Stomach (tissue), 19 donors: ENCODE results near the gene SCARB1. TPM values are rescaled to one million over a fixed set of nuclear protein-coding genes. Genes with fewer than 3 reads are reported as not detected.
"Not testable (repeated sequence)": the region's sequence is repeated elsewhere in the genome, so short reads cannot be mapped to it uniquely, and the experiment has no call there.

Experiments used
- DNase-seq, 2 donors: peaks; one replicate each; pipeline versions ENCODE4 v3.0.0 to v3.0.0-alpha.2; 2013 to 2019
- H3K27ac ChIP-seq, 5 donors: fragments of 200-600 bp in 4 of 5; sonication (generic) in 4 of 5; one replicate each; pipeline ENCODE4 v1.5.1; 2013 to 2019; ENCODE audit warnings: mild to moderate bottlenecking in 1 of 5, moderate library complexity in 1 of 5
- H3K27me3 ChIP-seq, 3 donors: fragments of 200-600 bp; sonication (generic); one replicate each; pipeline ENCODE4 v1.5.1; 2017 to 2019; ENCODE audit warnings: mixed run types in 1 of 3
- H3K36me3 ChIP-seq, 4 donors: fragments of 200-600 bp; sonication (generic); 1 replicate in 3 of 4; 2 replicates in 1 of 4; pipeline ENCODE4 v1.5.1; 2016 to 2019
- H3K4me1 ChIP-seq, 4 donors: fragments of 200-600 bp; sonication (generic); one replicate each; pipeline ENCODE4 v1.5.1; 2016 to 2019
- H3K4me3 ChIP-seq, 4 donors: fragments of 200-600 bp; sonication (generic) in 3 of 4; one replicate each; pipeline ENCODE4 v1.5.1; 2016 to 2019; ENCODE audit warnings: mild to moderate bottlenecking in 1 of 4
- H3K9me3 ChIP-seq, 4 donors: fragments of 200-600 bp; sonication (generic); one replicate each; pipeline ENCODE4 v1.5.1; 2016 to 2019
- EP300 ChIP-seq: sonication (generic); formaldehyde crosslinking; IDR thresholded peaks from one replicate; pipeline ENCODE4 v1.6.1; 2017; ENCODE audit warnings: antibody characterized with exemption
- POLR2A ChIP-seq, 4 donors: fragments of 450-650 bp; IDR thresholded peaks; one replicate each; pipeline ENCODE4 v1.6.1; 2016; ENCODE audit warnings: antibody characterized with exemption in 4 of 4, control low read depth in 2 of 4, mild to moderate bottlenecking in 1 of 4, moderate library complexity in 1 of 4
- POLR2AphosphoS5 ChIP-seq, 3 donors: sonication (generic); formaldehyde crosslinking; IDR thresholded peaks; one replicate each; pipeline ENCODE4 v1.6.1; 2016; ENCODE audit warnings: antibody characterized with exemption in 3 of 3
- WGBS, 5 donors: extraction: QIAGEN DNeasy Blood & Tissue Kit in 3 of 5; methylation state at CpG; one replicate each; pipeline versions ENCODE4 v1.1.5 to v1.1.7; 2013 to 2018; 5-methylcytosine and 5-hydroxymethylcytosine counted together
- intact Hi-C: fragments of 100-400 bp; cut with DNase I; formaldehyde crosslinking; loops from one replicate; pipeline ENCODE4 v1.15.1; 2023; ENCODE audit warnings: low total_unique reads
- long read RNA-seq, 10 donors: transcript quantifications; one replicate each; lab custom pipeline, GENCODE V29; 2026
- polyA plus RNA-seq, 3 donors: library from polyadenylated mRNA; stranded (reverse); fragments of 200-250 nt; gene quantifications; one replicate each; pipeline ENCODE4 v1.2.3, GENCODE V29; 2013
- total RNA-seq, 5 donors: library from RNA; depleted of rRNA; stranded (reverse); fragments of >200 nt; gene quantifications; one replicate each; pipeline versions ENCODE4 v1.1.0 to v1.2.3, GENCODE V29; 2014 to 2016
- TF ChIP-seq, protein P1 (sequence below), 7 experiments: fragments of 450-650 bp in 4 of 7; fragments of 200-600 bp in 3 of 7; sonication (generic) in 3 of 7; IDR thresholded peaks; one replicate each; pipeline ENCODE4 v1.5.1; 2016 to 2019; ENCODE audit warnings: antibody characterized with exemption in 7 of 7, control low read depth in 2 of 7, mild to moderate bottlenecking in 1 of 7
- donor health status: healthy with polysubstance abuse.
- donor health status: Bipolar disorder and iron deficiency.
- donor health status: healthy.

Gene SCARB1, protein sequence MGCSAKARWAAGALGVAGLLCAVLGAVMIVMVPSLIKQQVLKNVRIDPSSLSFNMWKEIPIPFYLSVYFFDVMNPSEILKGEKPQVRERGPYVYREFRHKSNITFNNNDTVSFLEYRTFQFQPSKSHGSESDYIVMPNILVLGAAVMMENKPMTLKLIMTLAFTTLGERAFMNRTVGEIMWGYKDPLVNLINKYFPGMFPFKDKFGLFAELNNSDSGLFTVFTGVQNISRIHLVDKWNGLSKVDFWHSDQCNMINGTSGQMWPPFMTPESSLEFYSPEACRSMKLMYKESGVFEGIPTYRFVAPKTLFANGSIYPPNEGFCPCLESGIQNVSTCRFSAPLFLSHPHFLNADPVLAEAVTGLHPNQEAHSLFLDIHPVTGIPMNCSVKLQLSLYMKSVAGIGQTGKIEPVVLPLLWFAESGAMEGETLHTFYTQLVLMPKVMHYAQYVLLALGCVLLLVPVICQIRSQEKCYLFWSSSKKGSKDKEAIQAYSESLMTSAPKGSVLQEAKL
- total RNA-seq = 10 to 100 TPM in 2 of 5 donors, 1 to 10 TPM in 3; 2.9 to 63.7 (median 8.3) TPM
- 10 to 100 TPM in 1 of 3 donors, 1 to 10 TPM in 2; 6.7 to 19.4 (median 9.3) TPM for polyA plus RNA-seq
- long read RNA-seq, donor 1, partial matches to known transcripts = 0 of 3 reads
- long read RNA-seq, donor 1, other reads (novel, unspliced or antisense) = 0 of 3 reads
- long read RNA-seq, donor 2, partial matches to known transcripts = 0 of 6 reads
- long read RNA-seq, donor 2, other reads (novel, unspliced or antisense) = 0 of 6 reads
- long read RNA-seq, donor 3, partial matches to known transcripts = 0 of 1 reads
- long read RNA-seq, donor 3, other reads (novel, unspliced or antisense) = 0 of 1 reads
- long read RNA-seq, donor 4 = 0 reads
- long read RNA-seq, donor 5, transcript SCARB1-202 (12 exons, 3,329 nt) = minor isoform, 8 of 55 reads
- long read RNA-seq, donor 5, transcript SCARB1-201 (13 exons, 2,611 nt) = major isoform, 12 of 55 reads
- long read RNA-seq, donor 5, partial matches to known transcripts = 25 of 55 reads
- long read RNA-seq, donor 5, other reads (novel, unspliced or antisense) = 0 of 55 reads
- long read RNA-seq, donor 6, partial matches to known transcripts = 0 of 5 reads
- long read RNA-seq, donor 6, other reads (novel, unspliced or antisense) = 0 of 5 reads
- long read RNA-seq, donor 7, partial matches to known transcripts = 0 of 5 reads
- long read RNA-seq, donor 7, other reads (novel, unspliced or antisense) = 0 of 5 reads
- long read RNA-seq, donor 8, partial matches to known transcripts = 0 of 2 reads
- long read RNA-seq, donor 8, other reads (novel, unspliced or antisense) = 0 of 2 reads
- long read RNA-seq, donor 9, partial matches to known transcripts = 0 of 1 reads
- long read RNA-seq, donor 9, other reads (novel, unspliced or antisense) = 0 of 1 reads
- long read RNA-seq, donor 10, partial matches to known transcripts = 0 of 2 reads
- long read RNA-seq, donor 10, other reads (novel, unspliced or antisense) = 0 of 2 reads

DNA sequence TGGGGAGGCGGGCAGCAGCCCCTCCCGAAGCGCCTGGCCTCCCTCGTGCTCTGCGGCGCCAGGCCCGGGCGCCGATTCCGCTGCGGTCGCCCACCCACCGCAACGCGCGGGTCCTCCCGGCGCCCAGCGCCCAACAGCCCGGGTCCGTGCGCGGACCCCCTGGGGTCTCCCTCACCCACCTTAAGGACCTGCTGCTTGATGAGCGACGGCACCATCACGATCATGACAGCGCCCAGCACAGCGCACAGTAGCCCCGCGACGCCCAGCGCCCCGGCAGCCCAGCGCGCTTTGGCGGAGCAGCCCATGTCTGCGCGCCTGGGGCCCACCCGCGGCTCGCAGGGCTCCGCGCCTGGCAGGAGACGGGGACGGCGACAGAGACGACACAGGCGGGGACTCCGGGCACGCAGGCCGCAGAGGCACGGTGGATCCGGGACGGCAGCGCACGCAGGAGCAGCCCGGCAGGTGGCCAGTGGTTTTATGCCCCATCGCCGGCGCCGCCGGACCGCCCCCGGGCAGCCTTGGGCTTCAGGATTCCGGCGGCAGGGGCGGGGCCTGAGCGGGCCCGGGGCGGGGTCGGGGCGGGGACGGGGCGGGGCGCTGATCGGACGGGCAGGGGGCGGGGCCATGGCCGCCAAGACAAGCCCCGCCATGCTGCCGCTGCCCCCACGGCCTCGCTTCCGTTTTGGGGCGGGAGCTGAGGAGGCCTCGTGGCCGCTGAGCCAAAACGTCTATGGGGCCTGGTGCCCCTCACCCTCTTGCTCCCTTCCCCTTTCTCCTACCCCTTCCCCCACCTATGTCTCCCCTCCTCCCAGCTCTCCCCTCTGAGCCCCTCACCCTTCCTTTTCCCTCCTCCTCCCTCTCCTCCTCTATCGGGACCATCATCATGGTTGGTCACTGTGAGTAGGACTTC is at the start of gene SCARB1:
Gene SCARB1, minus strand, starts transcription at position 449 of the 910 bp plus-strand sequence. Its CDS starts 144 bp downstream, at position 305.
- no peaks in the 10 kb centered on the region for H3K36me3 ChIP-seq
- intact Hi-C loops = no loop called here
- H3K9me3 ChIP-seq = no peaks in the 10 kb centered on the region
- H3K27me3 ChIP-seq = no peaks in the 10 kb centered on the region
- no peak for TF ChIP-seq POLR2AphosphoS5 (IDR thresholded peaks at IDR 0.05)
- peak within 1 kb of the TSS; percentile 60 to 82 (median 73) for H3K27ac ChIP-seq
- DNase-seq = peak; percentile 86 to 93
- WGBS, 5 donors = 0 to 1% (median 1%) methylated on average over 16 to 89 of the region's 89 CpGs
- peak within 1 kb of the TSS; percentile 61 to 95 (median 72) for H3K4me3 ChIP-seq
- H3K4me1 ChIP-seq = peaks cover 12 to 50% (median 34%) of the 10 kb centered on the region in 4 donors

DNA sequence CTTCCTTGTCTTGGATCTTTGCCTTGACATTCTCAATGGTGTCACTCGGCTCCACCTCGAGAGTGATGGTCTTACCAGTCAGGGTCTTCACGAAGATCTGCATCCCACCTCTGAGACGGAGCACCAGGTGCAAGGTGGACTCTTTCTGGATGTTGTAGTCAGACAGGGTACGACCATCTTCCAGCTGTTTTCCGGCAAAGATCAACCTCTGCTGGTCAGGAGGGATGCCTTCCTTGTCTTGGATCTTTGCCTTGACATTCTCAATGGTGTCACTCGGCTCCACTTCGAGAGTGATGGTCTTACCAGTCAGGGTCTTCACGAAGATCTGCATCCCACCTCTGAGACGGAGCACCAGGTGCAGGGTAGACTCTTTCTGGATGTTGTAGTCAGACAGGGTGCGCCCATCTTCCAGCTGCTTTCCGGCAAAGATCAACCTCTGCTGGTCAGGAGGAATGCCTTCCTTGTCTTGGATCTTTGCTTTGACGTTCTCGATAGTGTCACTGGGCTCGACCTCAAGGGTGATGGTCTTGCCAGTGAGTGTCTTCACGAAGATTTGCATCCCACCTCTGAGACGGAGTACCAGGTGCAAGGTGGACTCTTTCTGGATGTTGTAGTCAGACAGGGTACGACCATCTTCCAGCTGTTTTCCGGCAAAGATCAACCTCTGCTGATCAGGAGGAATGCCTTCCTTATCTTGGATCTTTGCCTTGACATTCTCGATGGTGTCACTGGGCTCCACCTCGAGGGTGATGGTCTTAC is 49.0 kb upstream of the SCARB1 start:
- peak overlapping the region; percentile 79 to 88 (median 81) for H3K4me3 ChIP-seq
- H3K36me3 ChIP-seq = peaks cover 17 to 35% (median 31%) of the 10 kb centered on the region in 4 donors
- peak; percentile 61 to 87 (median 80) for TF ChIP-seq POLR2AphosphoS5 (IDR thresholded peaks at IDR 0.05)
- peak in 1 of 4 donors; percentile 48 for TF ChIP-seq POLR2A (IDR thresholded peaks at IDR 0.05)
- H3K9me3 ChIP-seq, H3K27me3 ChIP-seq, DNase-seq, intact Hi-C loops: not testable (repeated sequence)
- 28 to 58% (median 49%) methylated on average over 13 to 18 of the region's 21 CpGs for WGBS, 5 donors
- H3K27ac ChIP-seq = peak overlapping the region in 4 of 5 donors; percentile 98 to 100 (median 100)
- peaks cover 39 to 63% (median 60%) of the 10 kb centered on the region in 4 donors for H3K4me1 ChIP-seq

DNA sequence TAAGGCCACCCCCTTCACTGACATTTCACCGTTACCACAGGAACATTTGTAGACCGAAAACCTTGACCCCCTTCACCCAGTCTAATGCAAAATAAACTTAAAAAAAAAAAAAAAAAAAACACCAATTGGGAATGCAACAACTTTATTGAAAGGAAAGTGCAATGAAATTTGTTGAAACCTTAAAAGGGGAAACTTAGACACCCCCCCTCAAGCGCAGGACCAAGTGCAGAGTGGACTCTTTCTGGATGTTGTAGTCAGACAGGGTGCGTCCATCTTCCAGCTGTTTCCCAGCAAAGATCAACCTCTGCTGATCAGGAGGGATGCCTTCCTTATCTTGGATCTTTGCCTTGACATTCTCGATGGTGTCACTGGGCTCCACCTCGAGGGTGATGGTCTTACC is 47.9 kb upstream of the SCARB1 start:
- H3K9me3 ChIP-seq, H3K27me3 ChIP-seq, DNase-seq, intact Hi-C loops: not testable (repeated sequence)
- H3K27ac ChIP-seq = peak overlapping the region in 4 of 5 donors; percentile 40 to 63 (median 50)
- H3K4me3 ChIP-seq = peak overlapping the region; percentile 23 to 55 (median 40)
- H3K4me1 ChIP-seq = peaks cover 34 to 61% (median 59%) of the 10 kb centered on the region in 4 donors
- 34 to 60% (median 37%) methylated on average over 6 of the region's 6 CpGs for WGBS, 5 donors
- peaks cover 17 to 35% (median 31%) of the 10 kb centered on the region in 4 donors for H3K36me3 ChIP-seq
- peak in 2 of 3 donors; percentile 5 to 50 for TF ChIP-seq POLR2AphosphoS5 (IDR thresholded peaks at IDR 0.05)

DNA sequence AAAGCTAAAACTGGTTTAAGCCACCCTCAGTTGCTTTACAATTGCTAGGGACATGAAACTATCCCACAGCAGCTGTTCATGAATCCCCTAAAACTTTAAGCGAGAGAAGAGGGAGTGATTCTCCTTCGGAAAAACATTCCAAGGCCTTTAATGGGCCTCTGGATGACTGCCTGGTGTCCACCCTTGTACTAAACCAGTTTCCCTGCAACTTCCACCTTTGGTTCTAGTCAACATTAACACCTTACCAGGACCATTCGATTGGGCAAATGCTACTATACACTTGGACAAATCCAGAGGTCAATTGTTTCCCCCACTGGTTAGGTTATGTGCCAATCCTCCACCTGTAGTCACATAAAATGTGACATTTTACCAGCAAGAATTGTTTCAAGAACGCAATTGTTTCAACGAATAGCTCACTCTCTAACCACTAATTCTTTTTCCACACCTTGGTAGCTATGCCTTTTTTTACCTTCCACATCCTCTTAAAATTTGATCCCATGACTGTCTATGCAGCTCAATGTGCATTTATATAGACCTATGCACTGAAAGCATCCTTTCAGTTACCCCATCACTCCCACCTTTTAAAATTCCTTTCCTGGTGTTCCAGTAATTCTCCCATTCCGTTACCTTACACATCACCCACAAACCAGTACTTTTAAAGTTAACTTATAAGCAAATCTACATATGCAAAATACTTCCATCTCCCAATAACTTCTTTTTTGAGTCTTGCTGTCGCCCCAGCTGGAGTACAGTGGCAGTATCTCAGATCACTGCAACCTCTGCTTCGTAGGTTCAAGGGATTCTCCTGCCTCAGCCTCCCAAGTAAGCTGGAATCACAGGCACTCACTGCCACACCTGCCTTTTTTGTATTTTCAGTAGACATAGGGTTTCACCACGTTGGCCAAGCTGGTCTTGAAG is 47.2 kb upstream of the SCARB1 start:
- no peaks in the 10 kb centered on the region for H3K9me3 ChIP-seq
- intact Hi-C loops = no loop called here
- H3K27ac ChIP-seq = peak overlapping the region; percentile 40 to 63 (median 44)
- H3K4me3 ChIP-seq = peak overlapping the region; percentile 23 to 55 (median 40)
- H3K27me3 ChIP-seq = no peaks in the 10 kb centered on the region
- peak in 2 of 4 donors; percentile 29 to 44 for TF ChIP-seq POLR2A (IDR thresholded peaks at IDR 0.05)
- TF ChIP-seq EP300 = no peak
- TF ChIP-seq, protein P1, sequence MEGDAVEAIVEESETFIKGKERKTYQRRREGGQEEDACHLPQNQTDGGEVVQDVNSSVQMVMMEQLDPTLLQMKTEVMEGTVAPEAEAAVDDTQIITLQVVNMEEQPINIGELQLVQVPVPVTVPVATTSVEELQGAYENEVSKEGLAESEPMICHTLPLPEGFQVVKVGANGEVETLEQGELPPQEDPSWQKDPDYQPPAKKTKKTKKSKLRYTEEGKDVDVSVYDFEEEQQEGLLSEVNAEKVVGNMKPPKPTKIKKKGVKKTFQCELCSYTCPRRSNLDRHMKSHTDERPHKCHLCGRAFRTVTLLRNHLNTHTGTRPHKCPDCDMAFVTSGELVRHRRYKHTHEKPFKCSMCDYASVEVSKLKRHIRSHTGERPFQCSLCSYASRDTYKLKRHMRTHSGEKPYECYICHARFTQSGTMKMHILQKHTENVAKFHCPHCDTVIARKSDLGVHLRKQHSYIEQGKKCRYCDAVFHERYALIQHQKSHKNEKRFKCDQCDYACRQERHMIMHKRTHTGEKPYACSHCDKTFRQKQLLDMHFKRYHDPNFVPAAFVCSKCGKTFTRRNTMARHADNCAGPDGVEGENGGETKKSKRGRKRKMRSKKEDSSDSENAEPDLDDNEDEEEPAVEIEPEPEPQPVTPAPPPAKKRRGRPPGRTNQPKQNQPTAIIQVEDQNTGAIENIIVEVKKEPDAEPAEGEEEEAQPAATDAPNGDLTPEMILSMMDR (IDR thresholded peaks at IDR 0.05) = no peak
- TF ChIP-seq POLR2AphosphoS5 (IDR thresholded peaks at IDR 0.05) = peak; percentile 1 to 89 (median 82)
- 48 to 65% (median 56%) methylated on average over 9 of the region's 9 CpGs for WGBS, 5 donors
- H3K4me1 ChIP-seq = peaks cover 29 to 62% (median 57%) of the 10 kb centered on the region in 4 donors
- H3K36me3 ChIP-seq = peaks cover 17 to 35% (median 31%) of the 10 kb centered on the region in 4 donors
- DNase-seq = peak in 1 of 2 donors; percentile 50
